ENCODE results near the gene JKAMP.

- TF ChIP-seq, protein P1, sequence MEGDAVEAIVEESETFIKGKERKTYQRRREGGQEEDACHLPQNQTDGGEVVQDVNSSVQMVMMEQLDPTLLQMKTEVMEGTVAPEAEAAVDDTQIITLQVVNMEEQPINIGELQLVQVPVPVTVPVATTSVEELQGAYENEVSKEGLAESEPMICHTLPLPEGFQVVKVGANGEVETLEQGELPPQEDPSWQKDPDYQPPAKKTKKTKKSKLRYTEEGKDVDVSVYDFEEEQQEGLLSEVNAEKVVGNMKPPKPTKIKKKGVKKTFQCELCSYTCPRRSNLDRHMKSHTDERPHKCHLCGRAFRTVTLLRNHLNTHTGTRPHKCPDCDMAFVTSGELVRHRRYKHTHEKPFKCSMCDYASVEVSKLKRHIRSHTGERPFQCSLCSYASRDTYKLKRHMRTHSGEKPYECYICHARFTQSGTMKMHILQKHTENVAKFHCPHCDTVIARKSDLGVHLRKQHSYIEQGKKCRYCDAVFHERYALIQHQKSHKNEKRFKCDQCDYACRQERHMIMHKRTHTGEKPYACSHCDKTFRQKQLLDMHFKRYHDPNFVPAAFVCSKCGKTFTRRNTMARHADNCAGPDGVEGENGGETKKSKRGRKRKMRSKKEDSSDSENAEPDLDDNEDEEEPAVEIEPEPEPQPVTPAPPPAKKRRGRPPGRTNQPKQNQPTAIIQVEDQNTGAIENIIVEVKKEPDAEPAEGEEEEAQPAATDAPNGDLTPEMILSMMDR (IDR thresholded peaks at IDR 0.05; ENCODE audit: low read length) = no peak
- TF ChIP-seq EZH2 (IDR thresholded peaks at IDR 0.05; ENCODE audit: borderline replicate concordance, low read length) = no peak
Measured at GRCh38 chr14:59461891-59462290, 22.4 kb upstream of the JKAMP start.

Data from OCI-LY1 (cell line).